K562 (cell line): ENCODE measurements around the gene SH3BP5. TPM values are rescaled to one million over a fixed set of nuclear protein-coding genes. Genes with fewer than 3 reads are reported as not detected.

ENCODE experiments used
- ARID1B ChIP-seq: fragments of 450-650 bp; IDR thresholded peaks from 2 replicates; pipeline ENCODE4 v1.6.1; 2016; ENCODE audit warnings: antibody characterized with exemption, mild to moderate bottlenecking, inconsistent platforms
- ATF7 ChIP-seq: fragments of 450-650 bp; IDR thresholded peaks from 2 replicates; pipeline ENCODE4 v1.7.1; 2014; ENCODE audit warnings: mild to moderate bottlenecking, moderate library complexity
- CBFA2T2 ChIP-seq: fragments of 450-650 bp; conservative IDR thresholded peaks from 2 replicates; pipeline ENCODE4 v1.6.1; 2017; ENCODE audit warnings: mild to moderate bottlenecking
- CBFA2T3 ChIP-seq: fragments of 450-650 bp; IDR thresholded peaks from 2 replicates; pipeline ENCODE4 v1.6.1; 2017
- FOXA3 ChIP-seq, 2 experiments: fragments of 450-650 bp in 1 of 2; sonication (generic) in 1 of 2; formaldehyde crosslinking; IDR thresholded peaks in 1 of 2; conservative IDR thresholded peaks in 1 of 2; 2 replicates each; pipeline versions ENCODE4 v1.4.0 to v1.8.0; 2020 to 2022; ENCODE audit warnings: mild to moderate bottlenecking in 2 of 2, missing genetic modification reagents in 1 of 2
- HDAC8 ChIP-seq: fragments of 450-650 bp; IDR thresholded peaks from 2 replicates; pipeline ENCODE4 v1.6.1; 2016; ENCODE audit warnings: mild to moderate bottlenecking, missing genetic modification characterization, moderate library complexity, missing compliant biosample characterization
- KAT2B ChIP-seq: IDR thresholded peaks from one replicate; pipeline ENCODE4 v1.6.1; 2012; ENCODE audit warnings: low read depth, mild to moderate bottlenecking, control low read depth, inconsistent platforms, low read length, moderate library complexity
- KAT8 ChIP-seq: fragments of 450-650 bp; IDR thresholded peaks from 2 replicates; pipeline ENCODE4 v1.6.1; 2016; ENCODE audit warnings: low read depth, mild to moderate bottlenecking
- MEIS2 ChIP-seq: fragments of 450-650 bp; IDR thresholded peaks from 2 replicates; pipeline ENCODE4 v1.6.1; 2014; ENCODE audit warnings: mild to moderate bottlenecking; ENCODE audit not compliant: partially characterized antibody
- MTA2 ChIP-seq: fragments of 450-650 bp; IDR thresholded peaks from 2 replicates; pipeline ENCODE4 v1.6.1; 2016; ENCODE audit warnings: low read depth
- RCOR1 ChIP-seq, 2 experiments: IDR thresholded peaks; 2 replicates each; pipeline ENCODE4 v1.6.1; 2012; ENCODE audit warnings: low read depth in 2 of 2, low read length in 2 of 2, borderline replicate concordance in 1 of 2, improper control_type of control experiment in 1 of 2
- U2AF1 ChIP-seq: fragments of 200-400 bp; formaldehyde crosslinking; optimal IDR thresholded peaks from 2 replicates; pipeline ENCODE3; 2017; ENCODE audit warnings: mild to moderate bottlenecking, low read depth, low read length, moderate library complexity
- XRCC4 ChIP-seq: IDR thresholded peaks from one replicate; pipeline ENCODE4 v1.6.1; 2011; ENCODE audit not compliant: insufficient read depth, insufficient read length; ENCODE audit errors: extremely low read depth
- ZNF354B ChIP-seq: fragments of 250-450 bp; sonication (Bioruptor Pico); IDR thresholded peaks from 2 replicates; pipeline ENCODE4 v1.4.0; 2020
- ZSCAN29 ChIP-seq: fragments of 450-650 bp; IDR thresholded peaks from 2 replicates; pipeline ENCODE4 v1.6.1; 2017
- polyA plus RNA-seq, 8 experiments: library from polyadenylated mRNA; depleted of rRNA in 4 of 8; stranded (reverse) in 5 of 8; unstranded in 3 of 8; fragments of >200 nt; fragmentation: Nextera tagmentation in 2 of 8; fragmentation: Illumina TruSeq in 1 of 8; extraction: Ambion mirVana in 2 of 8; extraction: Trizol in 1 of 8; gene quantifications; 2 replicates each; pipeline versions ENCODE4 v1.2.1 to v1.2.3, GENCODE V29; 2011 to 2014; ENCODE audit warnings: inconsistent platforms in 1 of 8, missing spikeins in 1 of 8
- total RNA-seq, 7 experiments: library from RNA; depleted of rRNA in 6 of 7; stranded (reverse); fragments of >200 nt in 6 of 7; fragmentation: Illumina TruSeq in 2 of 7; extraction: Trizol in 2 of 7; gene quantifications; 2 replicates each; pipeline versions ENCODE4 v1.2.1 to v1.2.3, GENCODE V29; 2011 to 2021; ENCODE audit warnings: low replicate concordance in 1 of 7
- TF ChIP-seq, protein P1 (sequence below): fragments of 250-450 bp; sonication (Bioruptor Pico); IDR thresholded peaks from 2 replicates; pipeline ENCODE4 v1.5.0; 2021
- TF ChIP-seq, protein P2 (sequence below): fragments of 250-450 bp; sonication (Bioruptor Pico); IDR thresholded peaks from 2 replicates; pipeline ENCODE4 v1.5.0; 2020; ENCODE audit warnings: mild to moderate bottlenecking
- TF ChIP-seq, protein P3 (sequence below): fragments of 450-650 bp; formaldehyde crosslinking; IDR thresholded peaks from 2 replicates; pipeline ENCODE4 v1.4.0; 2020; ENCODE audit warnings: mild to moderate bottlenecking
- TF ChIP-seq, protein P4 (sequence below), 2 experiments: IDR thresholded peaks; 2 replicates each; pipeline ENCODE4 v1.6.1; 2011; ENCODE audit warnings: borderline replicate concordance in 1 of 2, control low read depth in 1 of 2, low read depth in 1 of 2, low read length in 1 of 2, mild to moderate bottlenecking in 1 of 2, mixed read lengths in 1 of 2, moderate library complexity in 1 of 2; ENCODE audit not compliant: insufficient read depth in 1 of 2, insufficient read length in 1 of 2, poor library complexity in 1 of 2, severe bottlenecking in 1 of 2; ENCODE audit errors: extremely low read depth in 1 of 2
- TF ChIP-seq, protein P5 (sequence below): sonication (generic); formaldehyde crosslinking; IDR thresholded peaks from 2 replicates; pipeline ENCODE4 v1.5.0; 2020; ENCODE audit warnings: missing genetic modification reagents
- TF ChIP-seq, protein P6 (sequence below): fragments of 450-650 bp; IDR thresholded peaks from 2 replicates; pipeline ENCODE4 v1.6.1; 2016
- TF ChIP-seq, protein P7 (sequence below): sonication (generic); formaldehyde crosslinking; IDR thresholded peaks from 2 replicates; pipeline ENCODE4 v1.8.1; 2023; ENCODE audit warnings: mild to moderate bottlenecking, missing genetic modification reagents

Gene SH3BP5
- total and polyA plus RNA-seq, 9 of the 15 experiments (the other 6 are each of a cell fraction or from before 2014, with no cell fraction given) = 2.9 to 29.0 (median 14.9) TPM

DNA sequence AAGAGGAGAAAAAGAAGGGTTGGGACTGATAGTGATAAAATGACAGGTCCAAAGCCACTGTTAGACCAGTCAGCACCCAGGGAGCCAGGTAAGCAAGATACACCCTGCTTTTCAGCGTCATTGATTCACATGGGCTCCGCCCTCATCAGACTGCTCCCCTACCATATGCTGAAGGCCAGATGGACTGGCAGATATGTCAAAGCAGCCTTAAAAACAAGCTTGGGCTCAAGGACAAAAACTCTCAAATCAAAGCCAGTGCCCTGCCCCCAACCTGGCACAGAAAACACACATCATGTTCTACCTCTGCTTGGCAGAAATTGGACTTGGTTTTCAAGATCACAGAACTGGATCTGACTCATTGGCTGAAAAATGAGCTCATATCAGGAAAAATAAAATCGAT lies 33.4 kb downstream of the SH3BP5 start (continued):
- TF ChIP-seq CBFA2T3 = peak; percentile 71
- TF ChIP-seq CBFA2T2 = peak; percentile 31; the same call in 1 of the 2 replicates
- no peak for TF ChIP-seq ATF7
- TF ChIP-seq, protein P1, sequence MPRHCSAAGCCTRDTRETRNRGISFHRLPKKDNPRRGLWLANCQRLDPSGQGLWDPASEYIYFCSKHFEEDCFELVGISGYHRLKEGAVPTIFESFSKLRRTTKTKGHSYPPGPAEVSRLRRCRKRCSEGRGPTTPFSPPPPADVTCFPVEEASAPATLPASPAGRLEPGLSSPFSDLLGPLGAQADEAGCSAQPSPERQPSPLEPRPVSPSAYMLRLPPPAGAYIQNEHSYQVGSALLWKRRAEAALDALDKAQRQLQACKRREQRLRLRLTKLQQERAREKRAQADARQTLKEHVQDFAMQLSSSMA (CRISPR knock-in tag) = no peak
- no peak for TF ChIP-seq ZNF354B (CRISPR knock-in tag)
- TF ChIP-seq KAT8 = no peak
- TF ChIP-seq, protein P2, sequence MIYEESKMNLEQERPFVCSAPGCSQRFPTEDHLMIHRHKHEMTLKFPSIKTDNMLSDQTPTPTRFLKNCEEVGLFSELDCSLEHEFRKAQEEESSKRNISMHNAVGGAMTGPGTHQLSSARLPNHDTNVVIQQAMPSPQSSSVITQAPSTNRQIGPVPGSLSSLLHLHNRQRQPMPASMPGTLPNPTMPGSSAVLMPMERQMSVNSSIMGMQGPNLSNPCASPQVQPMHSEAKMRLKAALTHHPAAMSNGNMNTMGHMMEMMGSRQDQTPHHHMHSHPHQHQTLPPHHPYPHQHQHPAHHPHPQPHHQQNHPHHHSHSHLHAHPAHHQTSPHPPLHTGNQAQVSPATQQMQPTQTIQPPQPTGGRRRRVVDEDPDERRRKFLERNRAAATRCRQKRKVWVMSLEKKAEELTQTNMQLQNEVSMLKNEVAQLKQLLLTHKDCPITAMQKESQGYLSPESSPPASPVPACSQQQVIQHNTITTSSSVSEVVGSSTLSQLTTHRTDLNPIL (CRISPR knock-in tag) = no peak
- TF ChIP-seq HDAC8 = no peak
- TF ChIP-seq U2AF1 = no peak
- no peak for TF ChIP-seq MEIS2
- TF ChIP-seq, protein P3, sequence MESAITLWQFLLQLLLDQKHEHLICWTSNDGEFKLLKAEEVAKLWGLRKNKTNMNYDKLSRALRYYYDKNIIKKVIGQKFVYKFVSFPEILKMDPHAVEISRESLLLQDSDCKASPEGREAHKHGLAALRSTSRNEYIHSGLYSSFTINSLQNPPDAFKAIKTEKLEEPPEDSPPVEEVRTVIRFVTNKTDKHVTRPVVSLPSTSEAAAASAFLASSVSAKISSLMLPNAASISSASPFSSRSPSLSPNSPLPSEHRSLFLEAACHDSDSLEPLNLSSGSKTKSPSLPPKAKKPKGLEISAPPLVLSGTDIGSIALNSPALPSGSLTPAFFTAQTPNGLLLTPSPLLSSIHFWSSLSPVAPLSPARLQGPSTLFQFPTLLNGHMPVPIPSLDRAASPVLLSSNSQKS = no peak
- TF ChIP-seq XRCC4 = no peak
- TF ChIP-seq, protein P4, sequence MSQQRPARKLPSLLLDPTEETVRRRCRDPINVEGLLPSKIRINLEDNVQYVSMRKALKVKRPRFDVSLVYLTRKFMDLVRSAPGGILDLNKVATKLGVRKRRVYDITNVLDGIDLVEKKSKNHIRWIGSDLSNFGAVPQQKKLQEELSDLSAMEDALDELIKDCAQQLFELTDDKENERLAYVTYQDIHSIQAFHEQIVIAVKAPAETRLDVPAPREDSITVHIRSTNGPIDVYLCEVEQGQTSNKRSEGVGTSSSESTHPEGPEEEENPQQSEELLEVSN (IDR thresholded peaks at IDR 0.05; ENCODE audit: borderline replicate concordance in 1 of 2, extremely low read depth in 1 of 2, insufficient read depth in 1 of 2, insufficient read length in 1 of 2, low read depth in 1 of 2, low read length in 1 of 2, poor library complexity in 1 of 2, severe bottlenecking in 1 of 2) = no peak
- TF ChIP-seq ARID1B = peak; percentile 60
- TF ChIP-seq, protein P5, sequence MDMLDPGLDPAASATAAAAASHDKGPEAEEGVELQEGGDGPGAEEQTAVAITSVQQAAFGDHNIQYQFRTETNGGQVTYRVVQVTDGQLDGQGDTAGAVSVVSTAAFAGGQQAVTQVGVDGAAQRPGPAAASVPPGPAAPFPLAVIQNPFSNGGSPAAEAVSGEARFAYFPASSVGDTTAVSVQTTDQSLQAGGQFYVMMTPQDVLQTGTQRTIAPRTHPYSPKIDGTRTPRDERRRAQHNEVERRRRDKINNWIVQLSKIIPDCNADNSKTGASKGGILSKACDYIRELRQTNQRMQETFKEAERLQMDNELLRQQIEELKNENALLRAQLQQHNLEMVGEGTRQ (CRISPR knock-in tag) = no peak
- TF ChIP-seq FOXA3 (CRISPR knock-in tag; conservative IDR thresholded peaks at IDR 0.05 in 1 of 2, IDR thresholded peaks at IDR 0.05 in 1 of 2) = no peak
- peak in 1 of 2 experiments; percentile 5; a peak in 1 of 4 replicates for TF ChIP-seq RCOR1 (IDR thresholded peaks at IDR 0.05; ENCODE audit: borderline replicate concordance in 1 of 2, low read depth in 2 of 2, low read length in 2 of 2)
- TF ChIP-seq MTA2 = no peak
- TF ChIP-seq, protein P6, sequence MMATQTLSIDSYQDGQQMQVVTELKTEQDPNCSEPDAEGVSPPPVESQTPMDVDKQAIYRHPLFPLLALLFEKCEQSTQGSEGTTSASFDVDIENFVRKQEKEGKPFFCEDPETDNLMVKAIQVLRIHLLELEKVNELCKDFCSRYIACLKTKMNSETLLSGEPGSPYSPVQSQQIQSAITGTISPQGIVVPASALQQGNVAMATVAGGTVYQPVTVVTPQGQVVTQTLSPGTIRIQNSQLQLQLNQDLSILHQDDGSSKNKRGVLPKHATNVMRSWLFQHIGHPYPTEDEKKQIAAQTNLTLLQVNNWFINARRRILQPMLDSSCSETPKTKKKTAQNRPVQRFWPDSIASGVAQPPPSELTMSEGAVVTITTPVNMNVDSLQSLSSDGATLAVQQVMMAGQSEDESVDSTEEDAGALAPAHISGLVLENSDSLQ = 0 out of 2 replicates have a peak, but pooled peaks have one; percentile 6
- TF ChIP-seq ZSCAN29 = no peak
- TF ChIP-seq KAT2B = no peak
- TF ChIP-seq, protein P7, sequence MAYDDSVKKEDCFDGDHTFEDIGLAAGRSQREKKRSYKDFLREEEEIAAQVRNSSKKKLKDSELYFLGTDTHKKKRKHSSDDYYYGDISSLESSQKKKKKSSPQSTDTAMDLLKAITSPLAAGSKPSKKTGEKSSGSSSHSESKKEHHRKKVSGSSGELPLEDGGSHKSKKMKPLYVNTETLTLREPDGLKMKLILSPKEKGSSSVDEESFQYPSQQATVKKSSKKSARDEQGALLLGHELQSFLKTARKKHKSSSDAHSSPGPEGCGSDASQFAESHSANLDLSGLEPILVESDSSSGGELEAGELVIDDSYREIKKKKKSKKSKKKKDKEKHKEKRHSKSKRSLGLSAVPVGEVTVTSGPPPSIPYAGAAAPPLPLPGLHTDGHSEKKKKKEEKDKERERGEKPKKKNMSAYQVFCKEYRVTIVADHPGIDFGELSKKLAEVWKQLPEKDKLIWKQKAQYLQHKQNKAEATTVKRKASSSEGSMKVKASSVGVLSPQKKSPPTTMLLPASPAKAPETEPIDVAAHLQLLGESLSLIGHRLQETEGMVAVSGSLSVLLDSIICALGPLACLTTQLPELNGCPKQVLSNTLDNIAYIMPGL (CRISPR knock-in tag) = no peak
